Neural progenitor cell (in vitro differentiated cells): ENCODE data around the gene NFXL1. TPM values are rescaled to one million over a fixed set of nuclear protein-coding genes. Genes with fewer than 3 reads are reported as not detected.

Source experiments
- DNase-seq: peaks from one replicate; pipeline ENCODE4 v3.0.0-alpha.2; 2016; ENCODE audit warnings: low spot score
- H2AFZ ChIP-seq: fragments of 200-600 bp; sonication (generic); replicated peaks from 2 replicates; pipeline ENCODE4 v1.6.1; 2016; ENCODE audit warnings: antibody characterized with exemption
- H3F3A ChIP-seq: fragments of 200-600 bp; sonication (generic); 2 replicates; pipeline ENCODE4 v1.6.1; 2016; ENCODE audit warnings: antibody characterized with exemption, low read depth
- H3K27ac ChIP-seq: fragments of 200-600 bp; sonication (generic); 2 replicates; pipeline ENCODE4 v1.5.1; 2016; ENCODE audit warnings: mild to moderate bottlenecking
- H3K27me3 ChIP-seq: fragments of 200-600 bp; sonication (generic); 2 replicates; pipeline ENCODE4 v1.6.1; 2016; ENCODE audit warnings: mild to moderate bottlenecking, moderate library complexity
- H3K36me3 ChIP-seq: fragments of 200-600 bp; sonication (generic); 2 replicates; pipeline ENCODE4 v1.5.1; 2016
- H3K4me1 ChIP-seq: fragments of 200-600 bp; sonication (generic); 2 replicates; pipeline ENCODE4 v1.6.1; 2016; ENCODE audit warnings: mixed run types
- H3K4me2 ChIP-seq: fragments of 200-600 bp; sonication (generic); 2 replicates; pipeline ENCODE4 v1.6.1; 2016
- H3K4me3 ChIP-seq: fragments of 200-600 bp; sonication (generic); 2 replicates; pipeline ENCODE4 v1.5.1; 2016
- H3K79me2 ChIP-seq: fragments of 200-600 bp; sonication (generic); 2 replicates; pipeline ENCODE4 v1.6.1; 2016; ENCODE audit warnings: low read depth
- H3K9ac ChIP-seq: fragments of 200-600 bp; sonication (generic); 2 replicates; pipeline ENCODE4 v1.6.1; 2016
- H3K9me3 ChIP-seq: fragments of 200-600 bp; sonication (generic); 2 replicates; pipeline ENCODE4 v1.5.1; 2016; ENCODE audit warnings: low read depth
- H4K20me1 ChIP-seq: fragments of 200-600 bp; sonication (generic); 2 replicates; pipeline ENCODE4 v1.6.1; 2016; ENCODE audit warnings: low read depth
- H3K27ac Mint-ChIP-seq: 3 replicates; pipeline ENCODE4 v1.8.0; 2021; ENCODE audit warnings: mixed read lengths
- H3K27me3 Mint-ChIP-seq: 2 replicates; pipeline ENCODE4 v1.8.0; 2022; ENCODE audit warnings: low read depth, mild to moderate bottlenecking, inconsistent platforms, moderate library complexity, mixed read lengths; ENCODE audit not compliant: insufficient read depth
- H3K36me3 Mint-ChIP-seq: 3 replicates; pipeline ENCODE4 v1.8.0; 2021; ENCODE audit warnings: mixed read lengths
- H3K4me1 Mint-ChIP-seq: 3 replicates; pipeline ENCODE4 v1.8.0; 2021; ENCODE audit warnings: mixed read lengths
- H3K4me3 Mint-ChIP-seq: 3 replicates; pipeline ENCODE4 v1.8.0; 2021; ENCODE audit warnings: mild to moderate bottlenecking, moderate library complexity, mixed read lengths
- H3K9me3 Mint-ChIP-seq: 3 replicates; pipeline ENCODE4 v1.8.0; 2020; ENCODE audit warnings: mixed read lengths
- EZH2 ChIP-seq: fragments of 200-600 bp; sonication (generic); IDR thresholded peaks from 2 replicates; pipeline ENCODE4 v1.6.1; 2017; ENCODE audit warnings: antibody characterized with exemption, mild to moderate bottlenecking, moderate library complexity
- EZH2phosphoT487 ChIP-seq: fragments of 200-600 bp; sonication (generic); IDR thresholded peaks from 2 replicates; pipeline ENCODE4 v1.6.1; 2017; ENCODE audit warnings: antibody characterized with exemption
- total RNA-seq: library from RNA; depleted of rRNA; stranded (reverse); fragments of >200 nt; gene quantifications from 2 replicates; pipeline ENCODE4 v1.2.3, GENCODE V29; 2015; ENCODE audit warnings: low replicate concordance
- TF ChIP-seq, protein P1 (sequence below): fragments of 200-600 bp; sonication (generic); IDR thresholded peaks from 2 replicates; pipeline ENCODE4 v1.5.1; 2017; ENCODE audit warnings: antibody characterized with exemption, mild to moderate bottlenecking

Gene NFXL1
- total RNA-seq, 1 donor from 2014 or later = 33.2 TPM

DNA sequence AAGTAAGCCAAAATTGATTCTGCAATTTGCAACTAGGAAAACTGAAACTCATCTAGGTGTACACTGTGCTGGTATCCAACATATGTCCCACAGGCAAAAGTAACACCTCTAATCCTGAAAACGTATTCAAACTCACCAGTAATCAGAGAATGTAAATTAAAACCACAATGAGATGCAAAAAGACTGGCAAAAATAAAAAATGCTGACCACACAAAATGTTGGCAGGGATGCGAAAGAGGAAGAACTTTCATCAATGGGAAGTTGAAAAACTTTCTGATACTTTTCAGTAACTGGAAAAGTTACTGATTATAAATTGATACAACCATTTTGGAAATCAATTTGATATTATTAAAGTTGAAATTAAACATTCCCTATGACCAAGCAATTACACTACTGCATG, 56.4 kb downstream of the NFXL1 start:
- H3F3A ChIP-seq = no peaks in the 10 kb centered on the region
- no peaks in the 10 kb centered on the region for H3K9me3 Mint-ChIP-seq
- DNase-seq = no peak

DNA sequence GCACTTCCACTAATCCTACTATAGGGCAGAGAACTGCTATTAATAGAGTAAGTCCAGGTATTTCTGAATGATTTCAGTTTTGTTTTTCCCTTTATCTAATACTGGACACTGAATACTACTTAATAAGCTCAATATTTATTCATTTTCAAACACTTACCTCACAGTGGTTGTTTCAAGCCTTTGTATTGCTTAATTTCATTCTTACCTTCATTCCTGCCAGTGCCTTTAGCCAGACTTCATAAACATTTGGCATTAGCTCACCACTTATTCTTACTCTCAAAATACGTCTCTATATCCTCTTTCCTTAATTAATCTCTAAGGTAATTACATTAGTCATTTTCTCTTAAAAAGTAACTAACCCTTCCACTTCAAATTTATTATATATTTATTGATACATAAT, 57.7 kb downstream of the NFXL1 start:
- Histone ChIP-seq H3K27ac (no peak overlapping the region), H3K4me3 (no peak overlapping the region), H3K9ac (no peak overlapping the region), H4K20me1 (no peaks in the 10 kb centered on the region), H3K9me3 (no peaks in the 10 kb centered on the region), H3K27me3 (no peaks in the 10 kb centered on the region), H3K4me2 (no peak overlapping the region), H3K79me2 (no peaks in the 10 kb centered on the region), H3K36me3 (peaks cover 3% of the 10 kb centered on the region), H2AFZ (no peak overlapping the region), H3F3A (no peaks in the 10 kb centered on the region), H3K4me1 (no peaks in the 10 kb centered on the region)
- no peak overlapping the region for H3K27ac Mint-ChIP-seq
- peaks cover 4% of the 10 kb centered on the region for H3K4me1 Mint-ChIP-seq
- H3K9me3 Mint-ChIP-seq = no peaks in the 10 kb centered on the region
- no peak for DNase-seq
- H3K36me3 Mint-ChIP-seq = peaks cover 7% of the 10 kb centered on the region
- TF ChIP-seq EZH2 = no peak
- TF ChIP-seq, protein P1, sequence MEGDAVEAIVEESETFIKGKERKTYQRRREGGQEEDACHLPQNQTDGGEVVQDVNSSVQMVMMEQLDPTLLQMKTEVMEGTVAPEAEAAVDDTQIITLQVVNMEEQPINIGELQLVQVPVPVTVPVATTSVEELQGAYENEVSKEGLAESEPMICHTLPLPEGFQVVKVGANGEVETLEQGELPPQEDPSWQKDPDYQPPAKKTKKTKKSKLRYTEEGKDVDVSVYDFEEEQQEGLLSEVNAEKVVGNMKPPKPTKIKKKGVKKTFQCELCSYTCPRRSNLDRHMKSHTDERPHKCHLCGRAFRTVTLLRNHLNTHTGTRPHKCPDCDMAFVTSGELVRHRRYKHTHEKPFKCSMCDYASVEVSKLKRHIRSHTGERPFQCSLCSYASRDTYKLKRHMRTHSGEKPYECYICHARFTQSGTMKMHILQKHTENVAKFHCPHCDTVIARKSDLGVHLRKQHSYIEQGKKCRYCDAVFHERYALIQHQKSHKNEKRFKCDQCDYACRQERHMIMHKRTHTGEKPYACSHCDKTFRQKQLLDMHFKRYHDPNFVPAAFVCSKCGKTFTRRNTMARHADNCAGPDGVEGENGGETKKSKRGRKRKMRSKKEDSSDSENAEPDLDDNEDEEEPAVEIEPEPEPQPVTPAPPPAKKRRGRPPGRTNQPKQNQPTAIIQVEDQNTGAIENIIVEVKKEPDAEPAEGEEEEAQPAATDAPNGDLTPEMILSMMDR = no peak
- TF ChIP-seq EZH2phosphoT487 = no peak
- no peak overlapping the region for H3K4me3 Mint-ChIP-seq
- H3K27me3 Mint-ChIP-seq = no peaks in the 10 kb centered on the region

More for the DNA sequence above, 56.4 kb downstream of the NFXL1 start:
- H3K4me1 ChIP-seq = no peaks in the 10 kb centered on the region
- no peaks in the 10 kb centered on the region for H4K20me1 ChIP-seq
- H3K4me3 Mint-ChIP-seq = no peak overlapping the region
- no peak overlapping the region for H3K4me3 ChIP-seq
- H2AFZ ChIP-seq = no peak overlapping the region
- no peak overlapping the region for H3K4me2 ChIP-seq
- TF ChIP-seq EZH2phosphoT487 (no peak), EZH2 (no peak)
- TF ChIP-seq, protein P1 = no peak
- H3K9me3 ChIP-seq = no peaks in the 10 kb centered on the region
- H3K27me3 Mint-ChIP-seq = no peaks in the 10 kb centered on the region
- H3K4me1 Mint-ChIP-seq = peaks cover 2% of the 10 kb centered on the region
- H3K79me2 ChIP-seq = no peaks in the 10 kb centered on the region
- no peak overlapping the region for H3K27ac Mint-ChIP-seq
- H3K36me3 ChIP-seq = no peaks in the 10 kb centered on the region
- H3K27me3 ChIP-seq = no peaks in the 10 kb centered on the region
- no peak overlapping the region for H3K27ac ChIP-seq
- peaks cover 13% of the 10 kb centered on the region for H3K36me3 Mint-ChIP-seq
- H3K9ac ChIP-seq = no peak overlapping the region

DNA sequence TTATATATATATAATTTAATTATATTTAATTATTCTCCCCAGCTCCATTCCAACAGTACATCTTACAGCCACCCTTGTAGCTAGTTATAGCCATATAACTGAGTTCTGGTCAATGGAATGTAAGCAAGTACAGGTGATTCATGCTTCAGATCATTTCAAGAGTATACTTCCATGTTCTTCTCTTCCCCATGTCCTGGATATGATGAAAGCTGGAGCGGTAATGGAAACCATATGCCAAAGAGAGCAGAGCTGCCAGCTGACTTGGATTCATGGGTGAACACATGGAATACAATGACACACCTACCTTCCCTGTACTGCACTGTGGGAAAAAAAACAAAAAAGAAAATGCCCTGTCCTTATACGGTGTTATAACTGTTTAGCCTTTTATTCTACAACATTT, 59.0 kb downstream of the NFXL1 start:
- Histone ChIP-seq H3K4me3 (no peak overlapping the region), H3K36me3 (peaks cover 6% of the 10 kb centered on the region), H3K79me2 (no peaks in the 10 kb centered on the region), H3F3A (no peaks in the 10 kb centered on the region), H3K4me1 (no peaks in the 10 kb centered on the region), H3K9me3 (no peaks in the 10 kb centered on the region), H3K4me2 (no peak overlapping the region), H2AFZ (no peak overlapping the region), H3K27me3 (no peaks in the 10 kb centered on the region), H3K9ac (no peak overlapping the region), H4K20me1 (no peaks in the 10 kb centered on the region), H3K27ac (no peak overlapping the region)
- TF ChIP-seq EZH2 (no peak), EZH2phosphoT487 (no peak)
- TF ChIP-seq, protein P1 = no peak
- DNase-seq = no peak
- Mint-ChIP-seq H3K36me3 (peaks cover 9% of the 10 kb centered on the region), H3K4me1 (peaks cover 4% of the 10 kb centered on the region), H3K27me3 (no peaks in the 10 kb centered on the region), H3K9me3 (no peaks in the 10 kb centered on the region), H3K27ac (no peak overlapping the region), H3K4me3 (no peak overlapping the region)
